Measurements from ENCODE around the gene LRRC17.

The LRRC17 gene

DNA sequence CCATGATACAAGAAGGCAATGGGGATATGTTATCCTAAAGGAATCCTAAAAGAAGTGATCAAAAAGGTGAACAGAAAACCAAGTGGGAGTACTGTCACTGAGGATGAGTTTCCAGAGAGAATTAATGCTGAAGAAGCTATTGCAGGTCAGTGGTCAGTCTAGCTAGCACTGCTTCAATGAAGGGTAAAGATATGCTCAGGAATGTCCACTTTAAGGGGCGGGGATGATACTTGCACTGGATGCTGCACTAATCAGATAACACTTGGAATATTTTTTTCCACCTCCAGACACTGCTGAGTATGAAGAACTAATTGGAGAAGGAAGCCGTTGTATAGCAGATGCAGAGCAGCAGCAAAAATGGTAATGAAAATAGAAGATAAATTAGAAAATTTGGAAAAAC, 75.3 kb downstream of the LRRC17 start:
- no peak for DNase-seq (ENCODE audit: low read depth)

DNA sequence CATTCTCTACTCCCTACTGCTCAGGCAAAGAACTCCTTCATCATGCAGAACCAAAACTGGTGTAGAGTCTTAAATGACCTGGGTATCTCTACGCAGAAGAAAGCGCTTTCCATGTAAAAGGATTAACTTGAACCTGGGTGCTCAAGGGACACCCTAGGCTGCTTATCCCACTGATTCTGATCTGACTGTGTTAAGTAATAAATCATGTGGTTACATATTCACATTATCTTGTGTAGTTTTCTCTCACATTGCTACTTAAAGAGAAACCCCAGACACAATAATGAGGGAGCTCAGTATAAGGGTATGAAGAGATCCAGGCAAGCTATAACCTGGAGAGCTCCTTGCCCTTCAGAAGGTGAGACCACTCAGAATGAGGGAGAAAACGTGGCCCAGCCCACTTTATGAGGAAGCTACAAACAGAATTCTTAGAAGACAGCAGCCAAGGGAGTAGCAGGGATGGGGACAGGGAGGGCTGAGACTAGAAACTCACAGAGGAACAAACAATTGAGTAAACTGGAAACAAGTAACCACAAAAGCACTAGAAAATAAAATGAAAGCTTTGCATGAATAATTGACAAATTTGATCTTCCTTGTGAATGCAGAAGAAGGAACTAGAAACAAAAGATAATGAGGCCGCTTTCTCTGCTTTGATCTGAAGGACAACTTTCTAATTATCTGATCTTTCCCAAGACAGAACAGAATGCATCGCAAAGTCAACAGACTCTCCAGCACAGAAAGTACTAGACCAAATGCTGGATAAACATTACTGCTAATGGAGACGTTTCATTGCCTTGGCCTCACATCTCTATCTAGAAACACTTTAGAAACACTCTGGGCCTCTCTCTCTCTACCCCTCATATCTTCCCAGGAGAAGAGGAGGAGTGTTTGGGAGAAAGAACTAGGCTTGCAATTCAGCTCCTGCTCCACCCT, 76.1 kb downstream of the LRRC17 start:
- no peak for DNase-seq (ENCODE audit: low read depth)

DNA sequence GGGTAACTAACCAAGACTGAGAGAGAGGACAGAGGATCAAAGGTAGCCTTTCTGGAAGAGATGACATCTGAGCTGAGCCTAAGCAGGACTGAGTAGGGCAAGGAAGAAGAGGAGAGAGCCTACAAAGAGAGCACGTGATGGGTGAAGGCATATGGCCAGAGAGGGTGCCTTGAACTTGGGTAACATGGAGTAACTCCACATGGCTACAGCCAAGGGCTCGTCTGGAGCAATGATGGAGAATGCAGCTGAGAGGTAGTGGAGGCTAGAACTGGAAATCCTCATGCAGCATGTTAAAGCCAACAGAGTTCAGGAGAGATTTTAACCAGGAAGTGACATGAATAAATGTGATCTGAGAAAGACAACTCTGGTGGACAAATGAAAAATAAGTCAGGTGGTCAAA, 77.8 kb downstream of the LRRC17 start:
- DNase-seq (ENCODE audit: low read depth), result no peak

DNA sequence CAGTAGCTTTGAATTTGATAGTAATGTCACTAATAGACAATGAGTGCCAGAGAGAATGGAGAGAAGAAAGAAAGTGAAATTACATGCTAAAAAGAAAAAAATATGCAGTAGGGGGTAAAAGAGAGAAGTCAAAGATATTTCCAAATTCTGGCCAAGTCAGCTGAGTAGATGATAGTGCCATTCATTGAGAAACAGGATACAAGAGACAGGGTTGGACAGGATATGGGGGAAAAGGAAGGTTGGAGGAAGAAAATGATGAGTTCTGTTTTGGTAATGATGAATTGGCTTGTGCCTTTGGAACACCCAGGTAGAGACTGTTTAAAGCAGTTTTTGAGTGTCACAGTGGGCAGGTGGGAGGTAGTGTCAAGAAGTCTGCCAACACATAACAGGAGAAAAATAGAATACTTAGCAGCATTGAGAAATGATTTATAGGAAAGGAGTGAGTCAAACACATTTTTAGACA, 78.3 kb downstream of the LRRC17 start:
- DNase-seq (ENCODE audit: low read depth), result no peak

DNA sequence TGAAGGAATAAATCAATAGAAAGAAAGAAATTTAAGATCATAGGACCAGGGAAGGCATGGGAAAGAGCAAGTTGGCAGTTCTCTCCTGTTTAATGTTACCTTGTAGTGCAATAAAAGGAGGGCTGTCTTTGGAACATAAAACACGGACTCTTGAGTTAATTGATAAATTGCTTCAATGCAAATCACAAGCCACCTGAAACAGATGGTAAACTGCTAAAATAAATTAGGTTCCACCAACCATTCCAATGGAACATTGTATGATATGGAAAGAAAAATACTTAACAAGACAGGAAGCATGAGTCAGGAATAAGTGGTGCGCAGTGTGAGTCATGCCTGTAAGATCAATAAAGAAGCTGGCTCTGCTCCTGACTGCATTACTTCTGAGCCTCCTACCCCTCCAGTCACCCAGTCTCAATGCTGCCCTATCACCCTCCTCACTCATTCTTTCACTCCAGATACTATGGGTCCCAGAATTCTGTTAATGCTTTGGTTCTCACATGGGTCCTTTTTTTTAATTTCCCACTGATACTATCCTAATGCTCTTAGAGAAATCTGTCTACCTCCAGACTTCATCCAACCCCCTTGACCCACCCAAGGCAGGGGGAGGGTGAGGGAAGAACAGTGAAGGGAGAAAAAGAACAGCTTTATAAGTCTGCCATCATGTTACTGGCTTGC, 78.9 kb downstream of the LRRC17 start:
- DNase-seq (ENCODE audit: low read depth), result peak; percentile 88

DNA sequence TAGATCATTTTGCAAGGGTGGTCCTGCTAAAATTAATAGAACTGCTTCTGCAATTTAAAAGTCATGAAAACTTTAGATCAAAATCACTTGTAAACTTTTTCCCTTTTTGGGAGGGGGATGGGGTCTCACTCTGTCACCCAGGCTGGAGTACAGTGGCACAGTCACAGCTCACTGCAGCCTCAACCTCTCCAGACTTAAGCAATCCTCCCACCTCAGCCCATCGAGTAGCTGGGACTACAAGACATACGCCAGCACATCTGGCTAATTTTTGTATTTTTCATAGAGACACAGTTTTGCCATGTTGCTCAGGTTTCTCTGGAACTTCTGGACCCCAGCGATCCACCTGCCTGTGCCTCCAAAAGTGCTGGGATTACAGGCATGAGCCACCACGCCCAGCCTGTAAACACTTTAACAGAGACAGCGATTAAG, 79.7 kb downstream of the LRRC17 start:
- no peak for DNase-seq (ENCODE audit: low read depth)

DNA sequence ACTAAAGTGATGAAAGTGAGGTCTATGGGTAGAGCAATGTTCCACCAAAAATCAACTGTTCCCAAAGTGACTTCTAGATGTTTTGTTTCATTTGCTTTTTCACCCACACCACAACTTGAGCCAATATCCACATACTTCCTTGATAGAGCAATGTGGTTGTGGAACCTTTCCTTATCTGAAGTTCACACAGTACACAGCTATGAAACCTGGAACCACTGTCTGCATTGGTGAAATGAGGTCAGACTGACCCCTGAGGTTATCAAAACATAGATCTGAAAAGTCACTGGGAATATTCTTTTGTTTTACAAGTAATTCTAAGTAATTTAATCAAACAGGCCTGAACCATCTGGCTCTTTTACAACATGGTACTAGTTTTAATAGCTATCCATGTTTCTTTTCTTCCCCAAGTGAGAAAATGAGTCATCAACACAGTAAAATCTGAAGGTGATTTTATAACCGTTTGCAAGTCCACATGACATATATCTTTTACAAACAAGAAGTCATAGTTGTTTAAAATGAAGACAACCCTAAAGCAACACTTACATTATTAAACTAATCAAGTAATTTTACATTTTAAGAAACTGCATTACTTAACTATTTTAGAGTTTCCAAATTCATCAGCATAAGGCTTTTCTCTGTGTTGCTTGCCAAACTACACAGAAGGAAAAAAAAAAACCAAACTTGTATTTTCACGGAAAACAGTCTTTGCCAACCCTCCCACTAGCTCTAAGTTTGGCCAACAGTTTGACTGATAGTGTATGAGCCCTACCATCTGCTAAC, 80.3 kb downstream of the LRRC17 start:
- DNase-seq (ENCODE audit: low read depth), result peak; percentile 71

DNA sequence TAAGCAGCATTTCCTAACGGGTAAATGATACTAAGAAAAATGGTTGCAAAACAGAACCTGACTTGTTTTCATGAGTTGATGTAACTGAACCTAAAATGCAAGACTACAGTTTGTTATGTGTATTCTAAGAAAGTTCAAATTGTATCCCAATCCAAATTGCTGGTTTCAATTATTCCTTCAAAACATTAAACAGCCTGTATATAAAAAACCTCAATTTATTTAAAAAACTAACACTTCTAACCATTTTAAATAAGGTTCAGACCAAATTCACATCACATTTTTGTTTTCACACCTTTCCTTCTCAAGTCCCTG, 80.9 kb downstream of the LRRC17 start:
- DNase-seq (ENCODE audit: low read depth), result no peak

DNA sequence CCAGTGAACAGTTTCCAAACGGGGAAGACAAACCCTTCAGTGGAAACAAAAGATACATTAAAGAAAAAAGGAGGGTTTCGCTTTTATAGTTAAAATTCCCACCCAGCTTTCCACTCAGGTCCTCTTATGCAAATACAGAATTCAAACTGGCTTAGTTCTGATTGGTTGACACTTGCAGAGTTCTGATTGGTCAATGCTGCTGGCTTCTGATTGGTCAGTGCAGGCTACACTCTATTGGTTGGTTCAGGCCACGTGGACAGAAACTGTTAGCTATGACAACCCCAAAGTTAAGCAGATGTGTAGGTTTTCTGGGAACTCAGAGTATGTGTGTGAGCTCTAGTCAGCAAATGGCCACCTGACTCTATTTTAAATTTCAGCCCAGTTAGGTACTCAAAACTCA, 81.8 kb downstream of the LRRC17 start:
- no peak for DNase-seq (ENCODE audit: low read depth)
